SKM-1 (cell line): Measurements from ENCODE around the gene ZNF560.
"Not testable (repeated sequence)": the region's sequence is repeated elsewhere in the genome, so short reads cannot be mapped to it uniquely, and the experiment has no call there.

Source experiments
- DNase-seq: peaks from one replicate; lab custom pipeline; 2025; ENCODE audit not compliant: unreplicated experiment; lab: John Stamatoyannopoulos, UW

The ZNF560 gene

GRCh38 chr19:9498183-9498902 is at the start of gene ZNF560:
Gene ZNF560, minus strand, starts transcription at chr19:9498616. Its CDS starts 23,303 bp downstream, at chr19:9475313.
- no peak for DNase-seq

DNA sequence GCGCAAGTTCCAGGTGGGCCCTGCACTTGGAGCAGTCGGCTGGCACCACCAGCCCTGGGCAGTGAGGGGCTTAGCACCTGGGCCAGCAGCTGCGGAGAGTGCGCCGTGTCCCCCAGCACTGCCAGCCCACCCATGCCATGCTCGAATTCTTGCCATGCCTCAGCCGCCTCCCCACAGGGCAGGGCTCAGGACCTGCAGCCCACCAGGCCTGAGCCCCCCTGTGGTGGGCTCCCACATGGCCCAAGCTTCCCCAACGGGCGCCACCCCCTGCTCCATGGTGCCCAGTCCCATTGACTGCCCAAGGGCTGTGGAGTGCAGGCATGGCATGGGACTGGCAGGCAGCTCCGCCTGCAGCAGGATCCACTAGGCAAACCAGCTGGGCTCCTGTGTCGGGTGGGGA is 49.5 kb upstream of the ZNF560 start:
- no peak for DNase-seq

DNA sequence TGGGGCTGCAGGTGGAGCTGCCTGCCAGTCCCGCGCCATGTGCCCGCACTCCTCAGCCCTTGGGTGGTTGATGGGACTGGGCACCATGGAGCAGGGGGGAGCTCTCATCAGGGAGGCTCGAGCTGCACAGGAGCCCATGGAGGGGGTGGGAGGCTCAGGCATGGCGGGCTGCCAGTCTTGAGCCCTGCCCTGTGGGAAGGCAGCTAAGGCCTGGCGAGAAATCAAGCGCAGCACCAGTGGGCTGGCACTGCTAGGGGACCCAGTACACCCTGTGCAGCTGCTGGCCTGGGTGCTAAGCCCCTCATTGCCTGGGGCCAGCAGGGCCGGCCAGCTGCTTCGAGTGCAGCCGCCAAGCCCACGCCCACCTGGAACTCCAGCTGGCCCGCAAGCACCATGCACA is 42.9 kb upstream of the ZNF560 start:
- DNase-seq: not testable (repeated sequence)

- not testable (repeated sequence) for DNase-seq
Measured at GRCh38 chr19:9539921-9540320, 41.5 kb upstream of the ZNF560 start.

DNA sequence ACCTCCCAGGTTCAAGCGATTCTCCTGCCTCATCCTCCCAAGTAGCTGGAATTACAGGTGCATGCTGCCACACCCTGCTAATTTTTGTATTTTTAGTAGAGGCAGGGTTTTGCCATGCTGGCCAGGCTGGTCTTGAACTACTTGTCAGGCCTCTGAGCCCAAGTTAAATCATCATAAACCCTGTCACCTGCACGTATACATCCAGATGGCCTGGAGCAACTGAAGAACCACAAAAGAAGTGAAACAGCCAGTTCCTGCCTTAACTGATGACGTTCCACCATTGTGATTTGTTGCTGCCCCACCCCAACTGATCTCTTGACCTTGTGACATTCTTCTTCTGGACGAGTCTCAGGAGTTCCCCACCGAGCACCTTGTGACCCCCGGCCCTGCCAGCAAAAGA is 40.8 kb upstream of the ZNF560 start:
- not testable (repeated sequence) for DNase-seq

DNA sequence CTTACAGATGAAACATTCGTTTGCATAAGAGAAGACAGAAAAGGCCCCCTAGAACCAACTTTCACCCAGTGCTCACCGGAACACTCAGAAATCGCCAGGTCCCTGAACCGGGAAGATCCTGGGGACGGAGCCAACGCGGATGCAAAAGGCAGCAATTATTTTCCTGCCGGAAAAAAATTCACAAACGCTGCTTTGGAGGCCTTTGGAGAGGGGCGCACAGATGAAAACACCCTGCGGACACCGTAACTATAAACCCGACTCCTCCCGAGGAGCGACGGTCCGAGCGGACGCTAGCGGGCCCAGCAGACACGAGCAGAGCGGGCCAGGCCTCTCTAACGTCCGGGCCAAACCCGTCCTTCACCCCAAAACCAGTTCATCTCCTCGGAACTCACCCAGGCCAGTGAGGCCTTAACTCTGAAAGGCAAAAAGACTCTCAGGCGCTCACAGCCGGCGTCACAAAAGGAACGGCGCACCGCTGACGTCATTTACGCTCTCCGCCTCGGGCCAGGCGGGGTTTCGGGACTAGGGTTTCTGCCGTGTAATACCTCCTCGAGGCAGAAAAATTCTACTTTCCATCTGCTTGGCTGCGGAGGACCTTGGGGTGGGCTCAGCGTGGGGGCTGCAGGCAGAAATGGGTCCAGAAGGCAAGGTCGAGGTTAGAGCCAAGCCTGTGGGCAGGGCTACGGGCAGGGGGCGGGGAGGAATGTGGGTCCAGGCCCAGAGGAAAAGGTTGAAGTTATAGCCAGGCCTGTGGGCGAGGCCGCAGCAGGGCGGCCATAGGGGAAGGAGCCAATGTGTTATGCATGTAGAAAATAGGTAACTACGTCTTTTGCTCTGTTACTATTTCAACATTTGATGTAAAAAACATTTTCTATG is 40.0 kb upstream of the ZNF560 start, which contains the start of gene ZNF426:
TSS of gene ZNF426 (minus strand) at position 463 of the 876 bp plus-strand sequence. CDS start 2,413 bp downstream, outside the sequence.
- DNase-seq: peak; percentile 29

- DNase-seq: no peak
Measured at GRCh38 chr19:9535934-9536333, 37.5 kb upstream of the ZNF560 start.

- no peak for DNase-seq
Measured at GRCh38 chr19:9531933-9532332, 33.5 kb upstream of the ZNF560 start.

- no peak for DNase-seq
Measured at GRCh38 chr19:9528757-9529336, 30.4 kb upstream of the ZNF560 start.

DNA sequence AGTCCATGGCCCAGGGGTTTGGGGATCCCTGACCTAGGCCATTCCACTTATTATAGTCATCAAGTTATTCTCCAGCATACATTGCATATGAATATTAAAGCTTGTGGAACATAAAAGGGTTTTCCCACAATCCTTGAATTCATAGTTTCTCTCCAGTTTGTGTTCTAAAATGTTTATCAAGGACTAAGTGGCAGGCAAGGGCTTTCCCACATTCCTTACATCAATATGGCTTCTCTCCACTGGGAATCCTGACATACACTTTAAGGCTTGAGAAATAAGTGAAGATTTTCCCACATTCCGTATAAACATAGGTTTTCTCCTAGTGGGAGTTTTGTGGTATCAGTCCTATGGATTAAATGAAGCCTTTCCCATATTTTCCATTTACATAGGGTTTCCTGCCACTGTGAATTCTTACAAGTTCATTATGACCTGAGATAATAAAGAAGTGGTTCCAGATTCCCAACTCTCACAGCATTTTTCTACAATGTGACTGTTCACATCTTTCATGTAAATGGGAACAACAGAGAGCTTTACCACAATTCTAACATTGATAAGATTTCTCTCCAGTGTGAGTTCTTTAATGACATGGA is 25.6 kb upstream of the ZNF560 start:
- no peak for DNase-seq

DNA sequence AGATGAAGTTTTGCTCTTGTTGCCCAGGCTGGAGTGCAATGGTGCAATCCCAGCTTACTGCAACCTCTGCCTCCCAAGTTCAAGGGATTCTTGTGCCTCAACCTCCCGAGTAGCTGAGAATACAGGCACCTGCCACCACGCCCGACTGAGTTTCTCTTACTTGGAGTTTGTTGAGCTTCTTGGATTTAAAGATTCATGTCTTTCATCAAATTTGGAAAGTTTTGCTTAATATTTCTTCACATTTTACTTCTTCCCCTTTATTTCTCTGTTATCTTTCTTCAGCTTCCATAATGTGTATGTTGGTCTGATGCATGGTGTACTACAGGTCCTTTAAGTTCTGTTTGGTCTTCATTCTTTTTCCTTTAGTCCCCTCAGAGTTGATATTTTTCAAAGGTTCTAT is 8.9 kb upstream of the ZNF560 start:
- DNase-seq: no peak

GRCh38 chr19:9500796-9501195 is 2.4 kb upstream of the ZNF560 start:
- no peak for DNase-seq

- DNase-seq: no peak
Measured at GRCh38 chr19:9494096-9494495, 4.3 kb downstream of the ZNF560 start.

DNA sequence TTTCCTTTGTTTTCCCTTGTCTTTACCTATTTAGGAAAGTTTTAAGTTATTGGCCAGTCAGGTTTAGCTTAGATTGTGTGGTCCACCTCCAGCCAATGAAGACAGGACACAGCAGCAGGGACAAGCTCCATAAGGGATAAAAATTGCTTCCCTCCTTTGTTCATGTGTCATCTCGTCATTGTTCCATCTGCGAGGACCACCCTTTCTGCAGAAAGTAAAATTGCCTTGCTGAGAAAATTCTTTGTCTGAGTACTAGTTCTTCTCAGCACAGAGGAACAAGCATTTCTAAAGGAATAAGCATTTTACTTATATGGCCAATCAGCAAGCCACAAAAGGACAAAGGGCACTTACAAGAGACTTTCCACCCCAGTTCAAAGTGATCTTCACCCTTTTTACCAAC is 11.4 kb downstream of the ZNF560 start:
- no peak for DNase-seq

DNA sequence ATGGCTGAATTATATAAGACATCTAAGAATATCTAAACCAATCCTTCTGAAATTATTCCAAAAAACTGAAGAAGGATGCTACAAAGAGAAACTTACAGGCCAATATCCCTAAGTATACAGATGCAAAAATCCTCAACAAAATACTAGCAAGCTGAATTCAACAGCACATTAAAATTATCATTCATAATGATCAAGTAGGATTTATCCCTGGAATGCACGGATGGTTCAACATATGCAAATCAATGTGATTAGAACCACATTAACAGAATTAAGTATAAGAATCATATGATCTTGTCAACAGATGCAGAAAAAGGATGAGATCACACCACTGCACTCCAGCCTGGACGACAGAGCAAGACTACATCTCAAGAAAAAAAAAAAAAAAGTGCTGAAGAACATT is 13.3 kb downstream of the ZNF560 start:
- no peak for DNase-seq

DNA sequence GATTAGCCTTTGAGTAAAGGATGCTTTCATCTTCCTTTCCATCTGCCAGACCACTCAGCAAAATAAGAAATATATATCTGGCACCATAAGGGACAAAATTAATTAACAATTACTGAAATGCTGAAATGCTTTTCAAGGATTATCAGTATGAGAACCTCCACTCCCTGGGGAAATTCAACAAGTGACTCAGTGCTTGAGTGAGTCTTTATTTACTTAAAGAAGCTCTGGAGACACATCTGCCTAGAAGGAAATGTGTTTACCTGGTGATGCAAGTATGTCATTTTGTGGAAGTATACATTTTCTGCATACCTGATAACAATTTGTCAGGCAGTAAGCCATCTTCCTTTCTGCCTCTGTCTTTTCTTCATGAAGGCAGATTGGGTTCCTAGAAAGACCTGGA is 23.4 kb downstream of the ZNF560 start:
- DNase-seq: no peak

GRCh38 chr19:9467161-9467560 is 31.3 kb downstream of the ZNF560 start:
- no peak for DNase-seq

GRCh38 chr19:9461938-9462337 is 36.5 kb downstream of the ZNF560 start:
- no peak for DNase-seq

DNA sequence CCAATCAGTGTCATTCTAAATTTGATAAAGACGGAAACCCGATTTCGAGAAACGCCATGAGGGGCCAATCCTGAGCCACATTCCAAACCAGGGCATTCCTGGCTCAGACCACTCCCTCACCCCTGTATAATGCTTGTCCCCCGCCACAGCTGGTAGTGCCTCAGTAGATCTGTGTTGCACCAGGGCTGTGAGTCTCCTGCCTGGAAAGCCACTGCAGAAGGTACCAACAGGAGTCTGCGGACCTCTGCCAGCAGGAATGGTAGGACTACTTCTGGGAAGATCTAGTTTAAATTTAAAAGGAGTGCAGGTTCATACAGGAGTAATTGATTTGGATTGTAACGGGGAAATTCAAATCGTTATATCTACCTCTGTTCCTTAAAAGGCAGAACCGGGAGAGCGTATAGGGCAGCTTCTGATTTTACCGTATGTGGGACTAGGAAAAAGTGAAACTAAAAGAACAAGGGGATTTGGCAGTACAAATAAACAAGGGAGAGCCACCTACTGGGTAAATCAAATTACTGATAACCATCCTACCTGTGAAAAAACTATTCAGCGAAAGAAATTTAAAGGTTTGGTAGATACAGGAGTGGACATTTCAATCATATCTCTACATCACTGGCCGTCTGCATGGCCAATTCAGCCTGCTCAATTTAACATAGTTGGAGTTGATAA is 42.3 kb downstream of the ZNF560 start:
- DNase-seq: no peak

DNA sequence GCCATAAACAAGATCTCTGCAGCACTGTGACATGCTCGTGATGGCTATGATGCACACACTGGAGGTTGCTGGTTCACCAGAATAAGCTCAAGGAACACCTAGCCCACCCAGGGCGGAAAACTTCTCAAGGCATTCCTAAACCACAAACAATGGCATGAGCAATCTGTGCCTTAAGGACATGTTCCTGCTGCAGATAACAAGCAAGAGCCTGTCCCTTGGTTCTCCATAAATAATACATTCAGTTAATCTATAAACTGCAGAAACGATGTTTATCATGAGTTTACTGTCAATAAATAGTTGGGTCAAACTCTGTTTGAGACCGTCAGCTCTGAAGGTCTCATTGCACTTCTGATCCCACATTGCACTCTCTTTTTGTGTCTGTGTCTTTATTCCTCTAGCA is 44.5 kb downstream of the ZNF560 start:
- no peak for DNase-seq

- DNase-seq: no peak
Measured at GRCh38 chr19:9445037-9445436, 53.4 kb downstream of the ZNF560 start.
